NT2/D1 (cell line): ENCODE data around the gene WWP2.
"Not testable (repeated sequence)": the region's sequence is repeated elsewhere in the genome, so short reads cannot be mapped to it uniquely, and the experiment has no call there.

ENCODE experiments used
- YY1 ChIP-seq: IDR thresholded peaks from 2 replicates; pipeline ENCODE4 v1.6.1; 2011; ENCODE audit not compliant: insufficient read length, insufficient read depth
- ZNF274 ChIP-seq: IDR thresholded peaks from 2 replicates; pipeline ENCODE4 v1.6.1; 2011; ENCODE audit warnings: mild to moderate bottlenecking, low read depth, low read length

- not testable (repeated sequence) for TF ChIP-seq YY1, ZNF274
Observed at GRCh38 chr16:69854776-69855175, 92.6 kb downstream of the WWP2 start.
